Stimulated activated CD4-positive, alpha-beta T cell treated with anti-CD3 and anti-CD28 coated beads, Interleukin-4, amount 100 ng/mL, for 24 hours (primary cell): ENCODE data around the gene TFEB.

ENCODE experiments used
- DNase-seq: peaks from one replicate; pipeline ENCODE4 v3.0.0-alpha.2; 2020

Gene TFEB

GRCh38 chr6:41671376-41671775 is 64.0 kb downstream of the TFEB start:
- no peak for DNase-seq

- DNase-seq = no peak
Measured at GRCh38 chr6:41670703-41671360, 64.6 kb downstream of the TFEB start.

DNA sequence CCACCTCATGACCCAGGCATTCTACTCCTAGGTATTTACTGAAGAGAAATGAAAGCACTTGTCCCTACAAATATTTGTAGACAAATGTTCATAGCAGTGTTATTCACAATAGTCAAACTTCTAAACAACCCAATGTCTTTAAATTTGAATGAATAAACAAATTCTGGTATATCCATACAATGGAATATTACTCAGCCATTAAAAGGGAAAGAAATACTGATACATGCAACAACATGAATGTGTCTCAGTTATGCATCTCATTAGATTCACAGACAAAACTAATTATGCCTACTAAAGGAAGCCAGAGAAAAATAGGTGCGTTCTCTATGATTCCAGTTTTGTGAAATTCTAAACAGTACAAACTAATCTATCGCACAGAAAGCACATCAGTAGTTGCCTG is 66.4 kb downstream of the TFEB start:
- no peak for DNase-seq

GRCh38 chr6:41667195-41667594 is 68.2 kb downstream of the TFEB start:
- DNase-seq = no peak

GRCh38 chr6:41664271-41664670 is 71.1 kb downstream of the TFEB start:
- DNase-seq = no peak

GRCh38 chr6:41663568-41663967 is 71.8 kb downstream of the TFEB start:
- DNase-seq = no peak

- no peak for DNase-seq
Measured at GRCh38 chr6:41659935-41660334, 75.5 kb downstream of the TFEB start.

GRCh38 chr6:41658636-41659035 is 76.8 kb downstream of the TFEB start:
- DNase-seq = no peak

DNA sequence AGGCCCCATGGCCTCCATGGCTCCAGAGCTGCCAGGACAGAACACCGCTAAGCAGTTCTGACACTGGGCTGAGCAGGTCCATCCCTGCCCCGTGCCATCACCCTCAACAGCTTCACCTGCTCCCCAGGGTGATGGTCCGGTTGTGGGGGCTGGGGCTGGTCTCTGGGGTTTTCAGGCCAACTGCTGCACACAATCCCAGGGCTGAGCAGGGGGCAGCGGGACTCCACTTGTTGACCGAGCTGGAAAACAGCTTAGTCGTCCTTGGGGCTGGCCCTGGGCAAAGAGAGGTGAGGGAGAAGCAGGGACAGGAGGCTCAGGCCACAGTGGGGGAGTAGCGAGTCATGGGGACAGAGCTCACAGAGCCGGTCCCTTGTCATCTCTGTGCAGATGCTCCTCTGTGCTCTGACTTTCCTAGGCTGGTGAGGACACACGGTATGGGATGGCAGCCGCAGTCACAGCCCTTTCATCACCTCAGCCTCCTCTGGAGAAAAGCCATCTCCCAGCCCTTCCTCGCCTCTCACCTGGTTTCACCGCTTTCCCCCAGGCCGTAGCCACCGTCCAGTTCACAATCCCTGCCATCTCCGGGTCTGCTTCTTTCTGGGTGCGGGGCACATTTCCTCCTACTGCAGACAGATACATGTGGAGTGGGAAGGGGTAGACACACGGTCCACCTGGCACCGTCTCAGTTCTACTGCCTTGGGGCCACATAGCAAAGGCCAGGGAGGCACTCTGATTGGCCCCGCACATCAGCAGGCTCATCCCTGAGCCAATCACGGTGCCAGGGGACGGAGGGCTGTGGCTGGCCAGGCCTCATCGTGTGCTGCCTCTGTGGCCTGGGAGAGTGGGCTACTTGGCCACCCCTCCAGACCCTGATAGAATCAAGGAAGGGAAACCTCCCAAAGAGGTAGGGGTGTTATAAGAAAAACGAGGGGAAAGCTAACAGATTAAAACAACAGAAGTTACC is 78.0 kb downstream of the TFEB start:
- DNase-seq = no peak

DNA sequence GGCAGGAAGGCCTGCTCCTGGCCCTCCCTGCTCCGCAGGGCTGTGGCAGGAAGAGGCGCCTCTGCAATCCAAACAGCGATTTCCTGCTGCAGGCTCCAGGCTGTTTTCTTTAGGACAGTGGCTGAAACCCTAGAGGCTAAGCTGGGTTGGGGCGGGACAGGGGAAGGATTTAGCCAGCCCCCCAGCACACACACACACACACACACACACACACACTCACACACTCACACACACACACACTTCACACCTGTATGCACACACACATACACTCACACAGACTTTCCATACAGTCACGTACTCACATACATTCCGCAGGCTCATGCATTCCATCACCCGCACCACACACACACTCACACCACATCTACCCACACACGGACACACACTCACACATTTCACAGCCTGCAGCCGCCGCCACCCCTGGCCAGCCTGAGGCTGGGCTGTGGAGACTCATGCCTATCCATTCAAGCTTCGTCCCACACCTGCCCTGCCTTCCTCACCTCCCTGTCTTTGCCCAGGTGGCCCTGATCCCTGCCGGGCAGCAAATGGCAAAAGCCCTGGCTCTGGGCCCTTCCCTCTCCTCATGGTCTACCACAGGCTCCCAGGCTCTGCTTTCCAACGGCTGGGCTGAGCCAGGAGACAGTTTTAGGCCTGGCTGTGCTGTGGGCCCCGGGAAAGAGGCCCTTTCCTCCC is 79.3 kb downstream of the TFEB start:
- no peak for DNase-seq

GRCh38 chr6:41655646-41656001 is 79.8 kb downstream of the TFEB start:
- DNase-seq = no peak

GRCh38 chr6:41655176-41655575 is 80.2 kb downstream of the TFEB start:
- DNase-seq = no peak

GRCh38 chr6:41654698-41655151 is 80.7 kb downstream of the TFEB start:
- no peak for DNase-seq

GRCh38 chr6:41654151-41654697 is 81.2 kb downstream of the TFEB start:
- DNase-seq = no peak

DNA sequence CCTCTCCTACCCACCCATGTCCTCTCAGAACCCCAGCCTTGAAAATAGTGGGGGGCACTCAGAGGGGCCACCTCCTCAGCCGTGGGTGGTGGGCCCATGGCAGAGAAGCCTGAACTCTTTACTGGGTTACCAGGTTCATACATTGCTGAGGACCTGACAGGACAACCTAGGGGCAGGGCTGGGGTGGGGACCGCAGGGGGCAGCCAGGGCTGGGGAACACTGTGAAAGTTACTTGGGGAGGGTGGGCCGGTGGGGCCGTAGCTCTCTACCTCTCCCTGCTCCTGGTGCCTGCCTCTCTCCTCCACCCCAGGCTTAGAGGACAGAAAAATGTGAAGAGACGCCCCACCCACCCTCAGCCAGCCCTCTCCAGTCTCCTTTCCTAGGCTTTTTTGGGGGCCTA is 81.7 kb downstream of the TFEB start:
- no peak for DNase-seq

DNA sequence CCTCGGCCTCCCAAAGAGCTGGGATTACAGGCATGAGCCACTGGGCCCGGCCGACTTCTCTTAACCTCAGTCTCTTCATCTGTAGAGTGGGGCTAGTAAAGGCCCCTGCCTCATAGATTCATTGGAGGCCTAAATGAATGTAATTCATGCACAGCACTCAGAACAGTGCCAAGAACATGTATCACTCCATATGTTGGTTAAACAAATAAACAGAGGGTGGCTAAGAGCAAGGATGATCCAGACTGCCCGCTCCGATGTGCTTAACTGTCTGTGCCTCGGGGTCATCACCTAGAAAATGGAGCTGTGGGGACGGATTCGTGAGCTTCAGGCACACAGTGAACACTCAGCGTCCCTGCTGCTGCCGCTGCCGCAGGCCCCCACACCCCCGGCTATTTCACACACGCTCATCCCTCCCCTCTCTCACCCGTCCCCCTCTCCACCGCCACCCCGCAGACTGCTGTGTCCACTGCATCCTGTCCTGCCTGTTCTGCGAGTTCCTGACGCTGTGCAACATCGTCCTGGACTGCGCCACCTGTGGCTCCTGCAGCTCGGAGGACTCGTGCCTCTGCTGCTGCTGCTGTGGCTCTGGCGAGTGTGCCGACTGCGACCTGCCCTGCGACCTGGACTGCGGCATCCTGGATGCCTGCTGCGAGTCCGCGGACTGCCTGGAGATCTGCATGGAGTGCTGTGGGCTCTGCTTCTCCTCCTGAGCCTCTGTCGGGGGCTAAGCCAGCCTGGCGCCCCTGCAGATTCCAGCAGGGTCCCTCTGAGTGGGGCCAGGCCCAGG is 82.3 kb downstream of the TFEB start:
- DNase-seq = no peak

- DNase-seq = no peak
Measured at GRCh38 chr6:41651962-41652657, 83.3 kb downstream of the TFEB start.

DNA sequence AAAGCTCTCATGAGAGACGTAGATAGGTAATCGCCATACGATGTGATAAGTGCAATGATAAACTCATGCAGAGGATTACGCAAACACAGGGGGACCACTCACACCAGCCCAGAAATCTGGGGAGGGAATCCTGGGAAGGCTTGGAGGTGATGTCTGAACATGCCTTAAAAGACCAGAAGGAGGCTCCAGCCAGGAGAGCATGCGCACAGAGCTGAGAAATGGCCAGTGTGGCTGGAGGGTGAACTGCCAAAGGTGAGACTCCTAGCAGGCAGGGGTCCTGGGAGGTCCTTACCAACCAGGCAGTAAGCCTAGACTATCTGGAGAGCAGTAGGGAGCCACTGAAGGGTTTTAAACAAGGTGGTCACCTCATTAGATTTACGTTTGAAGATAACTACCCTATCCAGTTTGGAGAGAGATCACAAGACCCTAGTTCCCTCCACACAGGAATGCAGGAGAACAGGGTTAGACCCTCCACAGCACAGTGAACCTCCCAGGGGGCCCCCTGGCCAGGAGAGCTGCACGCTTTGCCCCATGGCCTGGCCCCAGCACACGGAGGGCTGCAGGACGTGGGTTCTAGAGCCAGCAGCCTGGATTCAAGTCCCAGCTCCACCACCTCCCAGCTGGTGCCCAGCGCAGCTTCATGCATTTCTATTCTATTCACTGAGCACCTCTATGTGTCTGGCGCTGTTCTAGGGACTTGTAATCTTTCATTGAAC is 84.0 kb downstream of the TFEB start:
- DNase-seq = no peak

DNA sequence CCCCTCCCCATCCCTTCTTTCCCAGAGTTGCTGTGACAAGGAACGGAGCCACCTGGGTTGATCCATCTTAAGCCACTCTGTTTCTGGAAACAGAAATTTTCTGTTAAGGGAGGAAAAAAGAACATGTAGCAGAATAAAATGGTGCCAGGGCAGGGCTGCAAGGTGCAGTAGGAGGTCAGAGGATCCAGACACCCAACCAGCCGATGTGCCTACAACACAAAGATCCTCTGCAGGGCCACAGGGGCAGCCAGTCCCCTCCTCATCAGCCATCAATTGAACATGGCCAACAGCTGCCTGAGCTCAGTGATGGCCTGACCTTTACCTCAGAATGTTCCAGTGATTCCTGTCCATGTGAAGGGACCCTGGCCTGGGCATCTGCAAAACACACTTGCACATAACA is 85.3 kb downstream of the TFEB start:
- no peak for DNase-seq

DNA sequence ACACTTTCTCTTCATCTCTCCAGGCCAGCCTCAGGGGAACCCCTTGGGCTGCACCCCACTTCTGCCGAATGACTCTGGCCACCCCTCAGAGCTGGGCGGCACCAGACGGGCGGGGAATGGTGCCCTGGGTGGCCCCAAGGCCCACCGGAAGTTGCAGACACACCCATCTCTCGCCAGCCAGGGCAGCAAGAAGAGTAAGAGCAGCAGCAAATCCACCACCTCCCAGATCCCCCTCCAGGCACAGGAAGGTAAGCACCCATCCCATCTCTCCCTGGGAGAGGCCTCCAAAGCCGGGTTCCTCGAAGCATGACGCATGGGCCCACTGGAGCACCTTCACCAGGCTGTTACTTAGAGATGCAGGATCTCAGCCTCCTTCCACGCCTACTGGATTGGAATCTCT is 85.8 kb downstream of the TFEB start:
- no peak for DNase-seq

GRCh38 chr6:41648921-41649320 is 86.5 kb downstream of the TFEB start:
- DNase-seq = no peak
